Endothelial cell of umbilical vein (primary cell): ENCODE results near the gene STXBP2.

Experiments
- CTCF ChIP-seq, 2 donors: IDR thresholded peaks; 1 replicate in 1 of 2; 2 replicates in 1 of 2; pipeline ENCODE4 v1.5.1; 2011; ENCODE audit warnings: low read length in 2 of 2, mild to moderate bottlenecking in 2 of 2, moderate library complexity in 2 of 2, control low read depth in 1 of 2, inconsistent platforms in 1 of 2, low read depth in 1 of 2; ENCODE audit not compliant: insufficient read depth in 1 of 2; ENCODE audit errors: extremely low read depth in 1 of 2
- JUN ChIP-seq: IDR thresholded peaks from 2 replicates; pipeline ENCODE4 v1.6.1; 2011; ENCODE audit warnings: borderline replicate concordance, low read depth; ENCODE audit not compliant: insufficient read length, insufficient read depth
- MAX ChIP-seq: IDR thresholded peaks from 2 replicates; pipeline ENCODE4 v1.6.1; 2011; ENCODE audit not compliant: insufficient read depth, insufficient read length
- MYC ChIP-seq: IDR thresholded peaks from one replicate; pipeline ENCODE4 v1.6.1; 2011; ENCODE audit warnings: mild to moderate bottlenecking, low read depth, low read length
- POLR2AphosphoS5 ChIP-seq: IDR thresholded peaks from 2 replicates; pipeline ENCODE4 v1.6.1; 2012; ENCODE audit warnings: low read depth, mild to moderate bottlenecking, control low read depth, low read length, moderate library complexity; ENCODE audit not compliant: insufficient read depth

- TF ChIP-seq MAX (no peak), CTCF (IDR thresholded peaks at IDR 0.05; ENCODE audit: extremely low read depth in 1 of 2, insufficient read depth in 1 of 2, low read depth in 1 of 2, low read length in 2 of 2) (no peak), MYC (no peak), JUN (no peak), POLR2AphosphoS5 (no peak)
These were observed 4.3 kb upstream of the STXBP2 start for GRCh38 chr19:7632340-7633203.
